Immature natural killer cell (primary cell): ENCODE measurements around the gene RASD1. TPM values are rescaled to one million over a fixed set of nuclear protein-coding genes. Genes with fewer than 3 reads are reported as not detected.
A peak's percentile ranks its signal among the peaks of the same experiment; 100 is the strongest.

Experiments
- DNase-seq, 3 donors: peaks; one replicate each; pipeline ENCODE4 v3.0.0; 2022; ENCODE audit warnings: mixed read lengths in 1 of 3
- H3K27ac Mint-ChIP-seq, 6 donors: one replicate each; pipeline ENCODE4 v1.8.0; 2020; ENCODE audit warnings: mixed read lengths in 6 of 6, mild to moderate bottlenecking in 5 of 6, inconsistent platforms in 4 of 6, moderate library complexity in 3 of 6
- H3K27me3 Mint-ChIP-seq, 3 donors: one replicate each; pipeline ENCODE4 v1.8.0; 2020 to 2021; ENCODE audit warnings: low read depth in 3 of 3, mild to moderate bottlenecking in 3 of 3, mixed read lengths in 3 of 3, moderate library complexity in 3 of 3, inconsistent platforms in 1 of 3
- H3K36me3 Mint-ChIP-seq, 3 donors: one replicate each; pipeline ENCODE4 v1.8.0; 2020; ENCODE audit warnings: mixed read lengths in 3 of 3, inconsistent platforms in 2 of 3, mild to moderate bottlenecking in 2 of 3
- H3K4me1 Mint-ChIP-seq, 2 donors: one replicate each; pipeline ENCODE4 v1.8.0; 2020; ENCODE audit warnings: inconsistent platforms in 2 of 2, mild to moderate bottlenecking in 2 of 2, mixed read lengths in 2 of 2, moderate library complexity in 1 of 2
- H3K4me3 Mint-ChIP-seq, 5 donors: one replicate each; pipeline ENCODE4 v1.8.0; 2020; ENCODE audit warnings: mild to moderate bottlenecking in 5 of 5, mixed read lengths in 5 of 5, inconsistent platforms in 3 of 5, moderate library complexity in 3 of 5
- H3K9me3 Mint-ChIP-seq, 6 donors: one replicate each; pipeline ENCODE4 v1.8.0; 2020; ENCODE audit warnings: mild to moderate bottlenecking in 6 of 6, mixed read lengths in 6 of 6, inconsistent platforms in 4 of 6, moderate library complexity in 3 of 6
- polyA plus RNA-seq, 3 donors: library from polyadenylated mRNA; unstranded; fragments of 300-500 nt; fragmentation: Illumina TruSeq; gene quantifications; one replicate each; pipeline ENCODE4 v1.2.3, GENCODE V29; 2021

The RASD1 gene
- polyA plus RNA-seq, 3 donors from 2014 or later: 0.43 to 1.2 (median 0.96) TPM

DNA sequence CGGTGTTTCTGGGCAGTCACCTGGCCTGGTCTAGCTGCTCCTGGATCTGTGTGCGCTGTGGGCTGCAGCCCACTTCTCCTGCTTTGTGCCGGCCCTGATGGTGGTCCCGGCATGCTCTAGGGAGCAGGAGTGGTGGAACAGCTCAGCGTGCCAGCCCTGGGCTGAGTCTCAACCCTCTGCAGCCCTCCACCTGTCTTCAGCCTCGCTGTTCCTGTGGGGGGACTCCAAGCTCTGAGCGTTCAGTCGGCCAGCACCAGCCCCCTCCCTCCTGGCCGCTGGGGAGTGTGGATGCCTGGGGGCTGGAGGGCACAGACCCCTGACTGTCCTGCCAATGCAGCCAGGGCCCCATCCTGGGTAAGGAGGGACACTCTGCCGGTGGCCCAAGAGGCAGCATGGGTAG lies 23.7 kb upstream of the RASD1 start:
- H3K36me3 Mint-ChIP-seq: no peaks in the 10 kb centered on the region
- no peaks in the 10 kb centered on the region for H3K4me1 Mint-ChIP-seq
- no peak for DNase-seq
- H3K9me3 Mint-ChIP-seq: no peaks in the 10 kb centered on the region
- H3K27me3 Mint-ChIP-seq: peaks cover 0 to 4% (median 1%) of the 10 kb centered on the region in 3 donors
- H3K27ac Mint-ChIP-seq: no peak overlapping the region
- H3K4me3 Mint-ChIP-seq: no peak overlapping the region

DNA sequence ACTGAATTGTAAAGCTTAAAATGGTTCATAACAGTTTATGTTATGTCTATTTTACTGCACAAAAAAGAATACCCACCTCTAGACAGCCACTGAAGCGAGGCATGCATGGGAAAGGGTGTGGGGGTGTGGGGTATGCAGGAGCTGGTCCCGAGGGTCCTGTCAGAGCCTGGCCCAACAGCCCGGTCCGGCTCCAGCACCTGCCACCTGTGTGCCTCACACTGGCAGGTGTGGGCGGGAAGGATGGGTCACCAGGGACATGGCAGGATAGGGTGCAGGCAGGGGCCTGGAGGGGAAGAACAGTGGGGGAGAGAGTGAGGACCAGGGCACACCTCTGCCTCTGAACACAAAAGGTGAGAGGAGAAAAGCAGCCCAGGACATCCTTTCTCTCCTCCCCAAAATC lies 22.8 kb upstream of the RASD1 start:
- DNase-seq: no peak
- Mint-ChIP-seq H3K36me3 (no peaks in the 10 kb centered on the region), H3K4me1 (no peaks in the 10 kb centered on the region), H3K27ac (no peak overlapping the region), H3K4me3 (no peak overlapping the region), H3K27me3 (peaks cover 0 to 4% (median 1%) of the 10 kb centered on the region in 3 donors), H3K9me3 (no peaks in the 10 kb centered on the region)

DNA sequence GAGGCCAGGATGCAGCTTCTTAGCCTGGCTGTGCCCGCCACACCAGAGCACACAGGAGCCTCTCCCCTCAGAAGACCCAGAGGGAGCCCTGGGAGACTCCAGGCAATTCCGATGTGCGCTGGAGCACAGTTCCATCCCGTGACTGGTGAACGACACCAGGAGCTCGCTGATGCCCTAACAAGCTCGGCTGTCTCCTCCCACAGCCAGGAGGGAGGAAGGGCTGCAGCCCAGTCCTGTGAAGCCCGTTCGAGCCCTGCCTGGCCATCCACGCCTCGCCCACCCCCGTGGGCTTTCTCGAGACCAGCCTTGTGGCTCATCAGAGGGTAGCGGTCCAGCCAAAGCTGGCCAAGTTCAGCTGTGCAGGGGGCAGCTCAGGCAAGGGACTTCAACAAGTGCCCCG lies 21.8 kb upstream of the RASD1 start:
- no peak overlapping the region for H3K27ac Mint-ChIP-seq
- H3K9me3 Mint-ChIP-seq: no peaks in the 10 kb centered on the region

DNA sequence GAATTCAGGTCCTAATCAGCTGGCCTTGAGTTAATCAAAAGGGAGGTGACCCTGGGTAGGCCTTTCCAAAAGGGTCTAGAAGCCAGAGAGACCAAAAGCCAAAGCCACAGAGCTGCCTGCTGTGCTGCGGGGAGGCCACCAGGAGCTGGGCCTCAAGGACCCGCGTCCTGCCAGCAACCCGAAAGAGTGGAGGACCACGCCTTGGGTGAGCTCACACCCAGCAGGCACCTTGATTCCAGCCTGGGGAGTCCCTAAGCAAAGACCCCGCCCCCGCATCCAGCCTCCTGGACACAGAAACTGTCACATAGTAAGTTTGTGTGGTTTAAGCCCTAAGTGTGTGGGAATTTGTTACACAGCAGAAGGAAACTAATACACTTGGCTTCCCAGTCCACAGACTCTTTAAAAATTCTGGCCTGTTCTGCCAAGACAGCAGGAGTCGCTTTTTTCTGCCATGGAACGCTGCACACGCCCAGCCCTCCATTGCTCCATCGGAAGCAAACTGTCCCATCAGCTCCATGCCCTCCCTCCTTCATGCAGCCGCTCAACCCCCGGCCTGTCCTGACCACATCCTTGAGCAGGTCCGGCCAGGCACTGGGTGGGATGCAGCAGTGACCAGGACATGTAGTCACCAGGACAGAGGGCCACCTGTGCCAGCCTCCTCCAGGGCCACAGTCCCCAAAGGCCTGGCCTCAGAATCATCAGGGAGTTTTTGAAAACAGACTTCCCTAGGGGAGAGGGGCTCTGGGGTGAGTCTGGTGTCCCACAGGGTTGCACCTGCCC lies 20.9 kb upstream of the RASD1 start:
- Mint-ChIP-seq H3K4me3 (no peak overlapping the region), H3K4me1 (no peaks in the 10 kb centered on the region), H3K36me3 (no peaks in the 10 kb centered on the region), H3K27me3 (peaks cover 0 to 4% (median 1%) of the 10 kb centered on the region in 3 donors), H3K9me3 (no peaks in the 10 kb centered on the region), H3K27ac (no peak overlapping the region)
- no peak for DNase-seq

More for the DNA sequence above, 21.8 kb upstream of the RASD1 start:
- no peaks in the 10 kb centered on the region for H3K36me3 Mint-ChIP-seq
- peaks cover 0 to 4% (median 1%) of the 10 kb centered on the region in 3 donors for H3K27me3 Mint-ChIP-seq
- H3K4me3 Mint-ChIP-seq: no peak overlapping the region
- no peaks in the 10 kb centered on the region for H3K4me1 Mint-ChIP-seq
- DNase-seq: no peak

DNA sequence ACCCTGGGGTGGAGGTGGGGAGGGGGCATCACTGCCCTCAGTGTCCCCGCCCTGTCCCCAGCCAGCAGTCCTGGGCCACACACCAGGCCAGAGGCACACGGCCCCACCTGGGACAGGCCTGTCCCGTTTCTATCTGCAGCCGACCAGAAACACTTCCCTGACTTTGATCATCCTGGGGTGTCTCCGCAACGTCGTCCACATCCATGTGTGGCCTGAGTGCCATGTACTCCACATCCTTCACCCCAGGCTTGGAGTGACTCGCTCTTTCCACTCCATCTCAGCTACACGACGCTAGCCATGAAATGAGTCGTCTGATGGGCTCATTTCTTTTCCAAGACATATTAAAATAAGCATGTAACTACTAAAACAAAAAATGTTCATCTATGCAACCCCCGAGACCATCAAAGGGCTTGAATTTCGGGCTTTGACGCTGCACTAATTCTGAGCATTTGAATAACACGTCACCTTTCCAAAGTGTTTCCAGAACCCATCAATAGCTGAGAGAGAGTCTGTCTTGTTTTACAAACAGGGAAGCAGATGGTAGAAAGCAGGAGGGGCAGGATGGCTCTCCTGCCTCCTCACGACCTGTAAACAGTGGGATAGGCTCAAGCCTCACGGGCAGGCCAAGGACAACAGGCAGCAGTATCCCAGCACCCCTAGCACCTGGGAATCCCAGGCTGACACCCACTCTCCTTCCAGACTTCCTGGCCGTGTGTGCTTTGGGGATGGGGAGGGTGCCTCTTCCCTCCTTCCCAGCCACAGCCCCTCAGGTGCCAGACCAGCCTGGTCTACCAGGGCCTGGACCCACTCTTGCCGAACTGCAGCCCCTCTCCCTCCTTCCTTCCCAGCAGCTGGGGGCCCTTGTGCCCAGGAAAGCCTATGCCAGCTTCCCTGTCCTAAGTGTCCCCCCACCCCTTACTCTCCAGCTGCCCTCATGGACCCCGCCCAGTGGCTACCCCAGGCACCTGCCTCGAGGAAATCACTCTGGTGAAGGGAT lies 20.0 kb upstream of the RASD1 start:
- Mint-ChIP-seq H3K9me3 (no peaks in the 10 kb centered on the region), H3K36me3 (no peaks in the 10 kb centered on the region), H3K4me1 (no peaks in the 10 kb centered on the region), H3K27ac (peak overlapping the region in 1 of 6 donors; percentile 28), H3K4me3 (no peak overlapping the region), H3K27me3 (peaks cover 0 to 4% (median 1%) of the 10 kb centered on the region in 3 donors)
- DNase-seq: no peak

DNA sequence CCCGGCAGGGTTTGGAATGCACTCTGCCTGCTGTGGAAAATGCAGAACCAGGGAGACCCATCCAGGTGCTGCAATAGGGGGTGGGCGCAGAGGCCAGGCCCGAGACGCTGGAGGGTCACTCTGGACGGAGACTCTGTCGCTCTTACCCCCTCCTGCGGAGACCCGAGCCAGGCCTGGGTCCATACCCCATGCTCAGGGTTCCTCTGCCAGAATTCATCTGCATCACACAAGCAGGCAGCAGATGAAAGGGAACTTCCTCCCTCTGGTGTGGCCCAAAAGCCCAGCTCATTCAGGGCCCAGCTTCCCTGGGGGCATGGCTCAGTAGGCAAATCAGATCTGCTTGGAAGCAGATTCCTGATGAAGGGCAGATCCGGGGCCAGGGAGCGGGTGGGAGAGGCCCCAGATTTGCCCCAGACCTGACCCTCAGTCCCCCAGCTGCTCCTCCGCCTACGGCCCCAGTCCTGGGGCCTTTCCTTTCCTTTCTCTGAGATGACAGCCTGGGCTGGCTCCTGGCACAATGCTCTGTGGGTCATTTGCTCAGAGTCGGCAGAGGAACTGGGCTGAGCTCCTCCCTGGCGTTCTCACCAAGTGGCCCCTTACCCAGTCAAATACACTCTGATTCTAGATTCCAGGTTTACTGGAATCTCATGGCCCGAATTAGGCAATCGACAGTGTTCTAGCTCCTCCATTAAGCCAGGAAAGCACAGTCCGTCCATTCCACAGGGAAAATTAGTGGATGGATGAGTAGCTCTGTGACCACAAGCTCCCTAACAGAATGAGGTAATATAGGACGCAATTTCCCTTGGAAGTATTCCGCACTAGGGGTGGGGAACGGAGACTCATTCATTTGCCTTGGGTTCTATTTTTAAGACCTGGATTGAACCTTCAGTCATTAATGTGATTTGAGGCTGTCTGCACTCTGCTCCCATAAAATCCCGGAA lies 19.1 kb upstream of the RASD1 start:
- no peak for DNase-seq
- Mint-ChIP-seq H3K27me3 (peaks cover 0 to 4% (median under 1%) of the 10 kb centered on the region in 3 donors), H3K27ac (no peak overlapping the region), H3K9me3 (no peaks in the 10 kb centered on the region), H3K36me3 (no peaks in the 10 kb centered on the region), H3K4me3 (no peak overlapping the region), H3K4me1 (no peaks in the 10 kb centered on the region)

DNA sequence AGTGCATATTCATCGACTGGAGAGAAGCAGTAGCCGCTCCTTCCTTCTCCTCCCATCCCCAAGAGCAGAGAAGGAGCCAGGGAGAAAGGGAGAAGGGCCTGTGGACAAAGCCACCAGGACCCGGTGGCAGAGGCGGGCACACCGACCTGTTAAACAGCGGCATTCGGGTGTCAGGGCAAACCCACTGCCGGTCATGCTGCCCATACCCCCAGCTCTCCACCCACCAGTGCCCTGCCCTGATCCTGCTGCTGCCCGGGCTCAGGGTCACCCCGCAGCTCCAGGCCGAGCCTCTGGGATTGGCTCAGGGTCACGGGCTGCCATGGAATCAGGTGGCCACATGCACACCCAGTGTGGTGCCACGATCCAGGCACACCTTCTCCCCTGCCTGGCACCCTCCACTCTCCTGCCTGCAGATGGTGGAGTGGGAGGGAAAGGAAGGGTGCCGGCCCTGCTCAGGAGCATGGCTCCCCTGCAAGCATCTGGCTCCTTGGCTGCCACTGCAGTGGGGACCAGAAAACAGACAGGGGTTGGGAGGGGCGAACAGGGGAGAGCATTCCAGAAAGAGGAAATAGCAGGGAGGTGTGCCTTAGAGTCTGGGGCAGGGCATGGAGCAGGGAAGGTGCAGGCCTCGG lies 18.3 kb upstream of the RASD1 start:
- Mint-ChIP-seq H3K4me1 (no peaks in the 10 kb centered on the region), H3K9me3 (no peaks in the 10 kb centered on the region), H3K27ac (no peak overlapping the region), H3K4me3 (no peak overlapping the region), H3K27me3 (peaks cover 0 to 3% (median 0%) of the 10 kb centered on the region in 3 donors), H3K36me3 (no peaks in the 10 kb centered on the region)
- DNase-seq: no peak

DNA sequence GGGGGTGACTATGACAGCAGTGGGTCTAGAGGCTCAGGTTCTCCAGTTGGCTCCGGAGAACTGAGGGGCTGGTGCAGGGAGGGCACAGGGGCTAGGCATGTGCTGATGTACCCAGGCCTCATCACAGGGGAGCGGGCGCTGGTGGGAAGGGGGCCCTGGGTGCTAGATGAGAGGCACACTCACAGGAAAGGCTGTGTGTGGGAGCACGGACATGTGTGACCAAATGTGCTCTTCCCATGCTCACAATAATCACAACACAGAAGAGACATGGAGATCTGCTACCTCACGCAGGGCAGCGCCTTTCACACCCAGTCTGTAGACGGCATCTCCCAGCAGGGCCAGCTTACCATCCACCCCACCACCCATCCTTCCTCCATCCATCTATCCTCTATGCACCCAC lies 17.4 kb upstream of the RASD1 start:
- peaks cover 0 to 3% (median 0%) of the 10 kb centered on the region in 3 donors for H3K27me3 Mint-ChIP-seq
- peak overlapping the region in 1 of 6 donors; percentile 30 for H3K27ac Mint-ChIP-seq
- no peaks in the 10 kb centered on the region for H3K4me1 Mint-ChIP-seq
- no peak for DNase-seq
- H3K4me3 Mint-ChIP-seq: no peak overlapping the region
- no peaks in the 10 kb centered on the region for H3K36me3 Mint-ChIP-seq
- no peaks in the 10 kb centered on the region for H3K9me3 Mint-ChIP-seq

DNA sequence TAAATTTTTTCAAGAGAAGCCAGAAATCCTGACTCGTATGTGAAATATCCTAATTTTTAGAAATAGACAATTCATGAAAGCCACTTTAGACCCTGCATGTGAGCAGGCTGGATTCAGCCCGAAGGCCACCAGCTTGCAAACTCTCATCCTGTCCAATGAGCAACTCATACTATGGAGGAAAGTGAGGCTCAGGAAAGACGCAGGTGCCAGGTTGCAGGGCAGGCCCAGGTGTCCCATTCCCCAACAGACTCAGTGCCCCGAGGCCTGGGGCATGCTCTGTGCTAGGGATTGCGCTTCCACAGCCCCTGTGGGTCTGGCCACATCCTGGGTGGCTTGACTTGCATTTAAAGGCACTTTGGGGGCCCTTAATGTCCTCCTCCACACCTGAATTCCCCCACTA lies 16.7 kb upstream of the RASD1 start:
- no peak for DNase-seq
- H3K36me3 Mint-ChIP-seq: no peaks in the 10 kb centered on the region

DNA sequence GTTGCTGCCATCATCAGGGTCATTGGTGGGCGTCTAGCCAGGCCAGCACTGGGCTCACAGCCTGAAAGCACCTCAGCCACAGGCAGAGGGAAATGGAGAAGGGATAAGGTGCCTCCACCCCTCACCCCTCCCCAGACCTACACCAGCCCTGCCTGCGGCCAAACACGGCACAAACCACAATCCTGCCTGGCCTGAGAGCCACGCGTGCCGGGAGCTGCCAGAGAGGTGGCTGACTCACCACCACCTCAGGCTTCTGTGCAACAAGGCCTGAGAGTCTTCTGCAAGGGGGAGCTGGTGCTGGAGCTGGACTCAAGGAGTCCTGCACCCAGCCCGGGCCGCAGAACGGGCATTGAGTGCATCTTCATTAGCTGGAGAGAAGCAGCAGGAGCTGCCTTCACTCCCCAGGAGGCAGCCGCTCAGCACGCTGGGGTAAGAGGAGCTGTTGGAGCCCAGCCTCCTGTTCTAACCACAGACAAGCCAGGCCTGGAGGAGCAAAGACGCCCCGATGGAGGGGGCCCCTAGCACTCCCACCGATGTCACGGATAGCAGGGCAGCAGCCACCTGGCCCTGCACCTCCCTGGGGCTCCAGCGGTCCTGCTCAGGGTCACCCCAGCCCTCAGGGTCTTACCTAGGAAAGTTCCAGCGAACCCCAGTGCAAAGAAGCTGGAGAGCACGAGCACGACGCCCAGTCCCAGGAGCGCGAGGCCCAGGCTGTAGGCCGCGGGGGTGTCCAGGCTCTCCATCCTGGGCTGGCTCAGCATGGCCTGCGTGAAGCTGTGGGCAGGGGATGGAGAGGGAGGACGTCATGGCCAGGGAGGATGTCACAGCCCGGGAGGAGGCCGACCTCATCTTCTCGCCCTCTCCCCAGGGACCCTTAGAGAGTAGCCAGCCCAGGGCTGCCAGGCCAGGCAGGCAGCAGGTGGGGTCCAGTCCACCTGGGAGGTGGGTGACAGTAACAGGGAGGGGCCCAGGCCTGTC lies 16.0 kb upstream of the RASD1 start:
- H3K27me3 Mint-ChIP-seq: peaks cover 0 to 3% (median 0%) of the 10 kb centered on the region in 3 donors
- no peak for DNase-seq

More for the DNA sequence above, 16.7 kb upstream of the RASD1 start:
- no peaks in the 10 kb centered on the region for H3K9me3 Mint-ChIP-seq
- no peak overlapping the region for H3K27ac Mint-ChIP-seq
- H3K4me1 Mint-ChIP-seq: no peaks in the 10 kb centered on the region
- H3K4me3 Mint-ChIP-seq: no peak overlapping the region
- peaks cover 0 to 3% (median 0%) of the 10 kb centered on the region in 3 donors for H3K27me3 Mint-ChIP-seq

DNA sequence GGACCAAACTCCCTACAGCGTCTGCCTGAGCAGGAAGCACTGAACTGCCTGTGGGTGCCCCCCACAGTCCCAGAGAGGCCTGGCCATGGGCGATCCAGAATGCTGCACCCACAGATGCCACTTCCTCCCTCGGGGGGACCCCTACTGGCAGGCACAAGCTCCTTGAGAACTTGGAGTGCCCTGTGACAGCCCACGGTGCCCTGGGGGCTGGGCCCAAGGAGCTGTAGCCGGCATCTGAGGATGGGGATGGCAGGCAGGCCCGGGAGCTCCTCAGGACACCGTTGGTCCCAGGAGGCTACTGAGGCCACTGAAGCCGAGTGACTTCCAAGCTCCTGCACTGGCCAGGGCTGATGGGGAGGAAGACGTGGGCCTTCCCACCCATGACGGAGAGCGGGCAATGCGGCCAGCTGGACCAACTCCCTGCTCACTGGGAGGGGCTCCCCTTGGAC lies 15.1 kb upstream of the RASD1 start:
- Mint-ChIP-seq H3K27ac (no peak overlapping the region), H3K9me3 (no peaks in the 10 kb centered on the region)

More for the DNA sequence above, 16.0 kb upstream of the RASD1 start:
- no peaks in the 10 kb centered on the region for H3K9me3 Mint-ChIP-seq
- H3K4me1 Mint-ChIP-seq: no peaks in the 10 kb centered on the region
- no peak overlapping the region for H3K4me3 Mint-ChIP-seq
- no peaks in the 10 kb centered on the region for H3K36me3 Mint-ChIP-seq
- no peak overlapping the region for H3K27ac Mint-ChIP-seq

More for the DNA sequence above, 15.1 kb upstream of the RASD1 start:
- Mint-ChIP-seq H3K36me3 (no peaks in the 10 kb centered on the region), H3K27me3 (peaks cover 0 to 3% (median 0%) of the 10 kb centered on the region in 3 donors), H3K4me3 (no peak overlapping the region), H3K4me1 (no peaks in the 10 kb centered on the region)
- no peak for DNase-seq
